ENCODE results near the gene ZEB1. TPM values are rescaled to one million over a fixed set of nuclear protein-coding genes. Genes with fewer than 3 reads are reported as not detected.

ZEB1 gene
- total RNA-seq, 3 donors from 2014 or later = 8.8 to 200 (median 28.1) TPM

DNA sequence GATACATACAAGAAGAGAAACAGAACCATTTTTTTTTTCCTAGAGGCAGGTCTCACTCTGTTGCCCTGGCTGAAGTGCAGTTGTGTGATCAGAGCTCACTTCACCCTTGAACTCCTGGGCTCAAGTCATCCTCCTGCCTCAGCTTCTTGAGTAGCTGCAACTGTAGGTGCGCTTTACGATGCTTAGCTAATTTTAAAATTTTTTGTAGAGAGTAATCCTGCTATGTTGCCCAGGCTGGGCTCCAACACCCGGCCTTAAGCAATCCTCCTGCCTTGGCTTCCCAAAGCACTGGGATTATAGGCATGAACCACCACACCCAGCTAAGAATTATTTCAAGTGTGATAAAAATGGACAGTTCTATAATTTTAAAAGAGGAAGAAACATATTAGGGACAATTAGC lies 5.6 kb upstream of the ZEB1 start:
- H3K4me3 ChIP-seq = no peak overlapping the region
- no peaks in the 10 kb centered on the region for H3K36me3 ChIP-seq (ENCODE audit: low read depth)
- ATAC-seq (no peak), DNase-seq (no peak)
- intact Hi-C loops (cut with DNase I, micrococcal nuclease) = no loop called here
- H3K9me3 ChIP-seq = no peaks in the 10 kb centered on the region
- TF ChIP-seq, protein P1, sequence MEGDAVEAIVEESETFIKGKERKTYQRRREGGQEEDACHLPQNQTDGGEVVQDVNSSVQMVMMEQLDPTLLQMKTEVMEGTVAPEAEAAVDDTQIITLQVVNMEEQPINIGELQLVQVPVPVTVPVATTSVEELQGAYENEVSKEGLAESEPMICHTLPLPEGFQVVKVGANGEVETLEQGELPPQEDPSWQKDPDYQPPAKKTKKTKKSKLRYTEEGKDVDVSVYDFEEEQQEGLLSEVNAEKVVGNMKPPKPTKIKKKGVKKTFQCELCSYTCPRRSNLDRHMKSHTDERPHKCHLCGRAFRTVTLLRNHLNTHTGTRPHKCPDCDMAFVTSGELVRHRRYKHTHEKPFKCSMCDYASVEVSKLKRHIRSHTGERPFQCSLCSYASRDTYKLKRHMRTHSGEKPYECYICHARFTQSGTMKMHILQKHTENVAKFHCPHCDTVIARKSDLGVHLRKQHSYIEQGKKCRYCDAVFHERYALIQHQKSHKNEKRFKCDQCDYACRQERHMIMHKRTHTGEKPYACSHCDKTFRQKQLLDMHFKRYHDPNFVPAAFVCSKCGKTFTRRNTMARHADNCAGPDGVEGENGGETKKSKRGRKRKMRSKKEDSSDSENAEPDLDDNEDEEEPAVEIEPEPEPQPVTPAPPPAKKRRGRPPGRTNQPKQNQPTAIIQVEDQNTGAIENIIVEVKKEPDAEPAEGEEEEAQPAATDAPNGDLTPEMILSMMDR (IDR thresholded peaks at IDR 0.05) = no peak
- H3K4me1 ChIP-seq (ENCODE audit: low read depth) = no peaks in the 10 kb centered on the region

DNA sequence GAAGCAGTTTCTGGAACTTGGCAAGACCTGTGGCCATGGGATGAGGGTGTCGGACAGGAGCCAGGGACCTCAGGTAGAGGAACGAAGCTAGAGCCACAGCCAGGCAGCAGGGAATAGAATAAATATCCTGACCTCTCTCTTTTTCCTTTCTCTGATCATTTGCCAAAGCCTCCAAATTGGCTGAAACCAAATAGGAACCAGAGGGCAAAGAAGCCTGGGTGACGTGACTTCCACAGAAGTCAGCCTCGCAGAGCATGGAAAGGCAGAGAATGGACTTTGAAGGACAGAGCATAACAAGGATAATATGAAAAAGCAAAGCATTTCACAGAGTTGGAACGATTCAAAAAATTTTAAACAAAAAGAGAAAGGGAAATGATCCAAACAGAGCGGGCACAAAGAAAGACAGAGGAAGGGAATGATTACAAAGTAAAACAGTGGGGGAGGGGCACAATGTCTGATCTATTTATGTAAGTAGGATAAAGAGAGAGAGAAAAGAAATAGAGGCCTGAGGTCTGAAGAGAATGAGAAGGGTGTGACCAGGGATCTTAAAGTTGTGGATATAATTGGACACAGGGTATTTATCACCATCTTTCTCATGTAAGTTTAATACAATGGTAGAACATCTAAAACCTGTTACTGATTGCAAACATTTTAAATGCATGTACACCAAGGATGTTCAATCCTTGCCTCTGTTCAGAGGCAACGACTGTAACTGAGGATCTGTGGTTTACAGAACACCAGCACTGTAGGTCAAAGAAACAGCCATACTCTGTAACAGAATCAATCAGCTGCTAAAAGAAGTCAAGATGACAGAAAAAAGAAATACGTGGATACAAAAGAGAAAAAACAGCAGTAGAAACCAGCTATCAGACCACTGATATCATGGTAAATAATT lies 4.5 kb upstream of the ZEB1 start:
- Histone ChIP-seq H3K4me3 (no peak overlapping the region), H3K4me1 (ENCODE audit: low read depth) (no peaks in the 10 kb centered on the region), H3K36me3 (ENCODE audit: low read depth) (no peaks in the 10 kb centered on the region), H3K9me3 (no peaks in the 10 kb centered on the region)
- no peak for DNase-seq
- intact Hi-C loops (cut with DNase I, micrococcal nuclease) = no loop called here
- no peak for ATAC-seq
- TF ChIP-seq, protein P1 (IDR thresholded peaks at IDR 0.05) = no peak

DNA sequence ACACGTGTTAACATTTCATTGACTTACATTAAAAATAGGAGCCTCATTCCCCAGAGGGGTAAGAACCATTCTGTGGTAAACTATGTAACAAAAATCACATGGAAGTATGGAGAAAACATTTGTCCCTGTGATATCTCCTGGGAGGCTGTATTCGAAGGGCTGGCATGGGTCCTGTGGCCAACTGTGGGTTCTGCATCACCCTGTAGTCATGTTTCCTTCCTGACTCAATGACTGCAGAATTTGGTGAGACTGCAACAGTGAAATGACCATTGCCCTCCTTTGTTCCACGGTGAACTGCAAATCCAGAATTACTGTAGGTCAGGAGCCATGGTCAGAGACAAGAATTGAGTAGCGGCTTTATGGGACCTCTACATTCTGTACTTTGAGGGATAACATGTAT lies 3.6 kb upstream of the ZEB1 start:
- ATAC-seq (no peak), DNase-seq (no peak)
- H3K4me1 ChIP-seq (ENCODE audit: low read depth) = no peaks in the 10 kb centered on the region
- intact Hi-C loops (cut with DNase I, micrococcal nuclease) = no loop called here
- no peaks in the 10 kb centered on the region for H3K9me3 ChIP-seq
- TF ChIP-seq, protein P1 (IDR thresholded peaks at IDR 0.05) = no peak
- H3K4me3 ChIP-seq = no peak overlapping the region
- H3K36me3 ChIP-seq (ENCODE audit: low read depth) = no peaks in the 10 kb centered on the region

DNA sequence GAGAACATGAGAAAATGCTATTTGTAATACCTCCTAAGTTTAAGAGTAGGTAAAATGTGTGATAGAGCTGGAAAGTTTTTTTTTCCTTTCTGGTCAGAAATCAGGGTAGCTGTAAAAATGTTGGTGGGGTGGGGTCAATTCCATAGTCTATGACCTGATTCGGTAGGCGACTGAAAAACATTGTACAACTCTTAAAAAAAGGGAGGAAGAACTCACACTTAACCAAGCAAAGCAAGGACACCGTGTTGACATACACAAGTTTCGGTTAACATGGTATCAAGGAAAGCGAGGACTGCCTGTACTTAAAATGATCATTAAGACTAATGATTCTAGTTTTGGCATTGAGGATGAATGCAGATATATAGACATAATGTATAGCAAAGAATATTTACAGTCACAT lies 1.8 kb upstream of the ZEB1 start:
- DNase-seq = no peak
- TF ChIP-seq, protein P1 (IDR thresholded peaks at IDR 0.05) = no peak
- intact Hi-C loops (cut with DNase I, micrococcal nuclease) = no loop called here
- Histone ChIP-seq H3K4me1 (ENCODE audit: low read depth) (no peaks in the 10 kb centered on the region), H3K9me3 (no peaks in the 10 kb centered on the region), H3K4me3 (no peak overlapping the region), H3K36me3 (ENCODE audit: low read depth) (no peaks in the 10 kb centered on the region)
- no peak for ATAC-seq

DNA sequence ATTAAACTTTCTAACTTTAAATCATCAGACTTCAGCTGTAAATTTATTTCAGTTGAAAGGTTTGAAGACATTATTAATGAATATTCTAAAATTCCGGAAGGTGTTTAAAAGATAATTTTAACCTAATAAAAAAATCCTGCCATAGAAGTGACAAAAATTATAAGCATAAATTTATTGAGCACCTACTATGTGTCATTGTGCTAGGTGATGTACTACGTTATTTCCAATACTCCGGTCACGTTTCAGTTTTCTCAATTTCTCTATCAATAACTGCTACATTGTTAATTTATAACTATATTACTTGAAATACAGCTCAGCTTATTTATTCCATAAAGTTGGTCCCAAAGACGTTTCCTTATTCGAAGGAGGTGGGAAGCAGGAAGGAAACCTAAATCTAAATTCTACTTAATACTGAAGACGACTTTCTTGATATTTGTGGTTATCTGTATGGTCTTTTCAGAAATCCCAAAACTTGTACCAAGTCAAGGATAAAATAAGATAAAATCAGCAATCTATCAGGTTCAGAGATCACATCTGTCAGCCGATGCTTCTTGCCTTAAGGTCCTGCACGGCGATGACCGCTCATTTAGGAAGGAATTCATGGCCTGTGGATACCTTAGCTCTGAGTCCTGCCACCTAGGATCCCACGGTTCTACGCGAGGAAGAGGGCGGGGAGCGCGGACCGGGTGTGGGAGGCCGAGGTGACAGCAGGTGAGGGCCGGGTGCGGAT lies 1.2 kb upstream of the ZEB1 start:
- TF ChIP-seq, protein P1 (IDR thresholded peaks at IDR 0.05) = no peak
- ATAC-seq (no peak), DNase-seq (peak in 2 of 3 donors; percentile 71 to 89)
- Histone ChIP-seq H3K4me3 (no peak overlapping the region), H3K36me3 (ENCODE audit: low read depth) (no peaks in the 10 kb centered on the region), H3K4me1 (ENCODE audit: low read depth) (no peaks in the 10 kb centered on the region), H3K9me3 (no peaks in the 10 kb centered on the region)
- intact Hi-C loops (cut with DNase I, micrococcal nuclease) = no loop called here
